HepG2 (cell line): ENCODE measurements around the gene ERC1. TPM values are rescaled to one million over a fixed set of nuclear protein-coding genes. Genes with fewer than 3 reads are reported as not detected.
"Not testable (repeated sequence)": the region's sequence is repeated elsewhere in the genome, so short reads cannot be mapped to it uniquely, and the experiment has no call there.

Source experiments
- ATAC-seq: fragments of 200-7000 bp; cut with Tn5 transposase; 3 replicates; pipeline ENCODE4 v1.9.1; 2020; ENCODE audit warnings: mild to moderate bottlenecking, moderate library complexity
- BruUV-seq: library from RNA; stranded (reverse); fragments of 400-500 nt; replicated peaks from 2 replicates; lab custom pipeline; 2021; lab: Mats Ljungman, UMichigan
- CTCF ChIA-PET: fragments of 300-600 bp; formaldehyde crosslinking; extraction: SDS; loops from one replicate; lab custom pipeline; 2021; ENCODE audit warnings: low total read pairs, inconsistent platforms, low intra/inter-chr PET ratio; lab: Yijun Ruan, JAX
- POLR2A ChIA-PET: fragments of 350-600 bp; sonication (Branson Sonifier 250); formaldehyde crosslinking; loops from one replicate; lab custom pipeline; 2020; ENCODE audit warnings: antibody characterized with exemption, inconsistent platforms; lab: Yijun Ruan, JAX
- DNase-seq: peaks from one replicate; pipeline ENCODE4 v3.0.0-alpha.2; 2015; ENCODE audit warnings: low spot score
- FAIRE-seq: peaks from 3 replicates; lab custom pipeline; 2011; peaks lifted over from hg19 to GRCh38; lab: Jason Lieb, UNC
- H2AFZ ChIP-seq: one replicate; pipeline ENCODE4 v1.6.1; 2011; ENCODE audit warnings: low read length, inconsistent platforms
- H3K27ac ChIP-seq: fragments of 300-600 bp; 3 replicates; pipeline ENCODE4 v1.8.0; 2011; ENCODE audit warnings: mixed run types, mild to moderate bottlenecking, mixed read lengths, low read length, inconsistent platforms; ENCODE audit not compliant: insufficient read depth; ENCODE audit errors: extremely low read length
- H3K27me3 ChIP-seq, 2 experiments: fragments of 200-600 bp in 1 of 2; 2 replicates in 1 of 2; 3 replicates in 1 of 2; pipeline versions ENCODE4 v1.6.0 to v1.8.0; 2011; ENCODE audit warnings: low read length in 2 of 2, mild to moderate bottlenecking in 2 of 2, moderate library complexity in 2 of 2, inconsistent platforms in 1 of 2; ENCODE audit not compliant: insufficient read depth in 2 of 2, control insufficient read depth in 1 of 2
- H3K36me3 ChIP-seq, 2 experiments: fragments of 200-600 bp in 1 of 2; replicated peaks in 1 of 2; 2 replicates in 1 of 2; 3 replicates in 1 of 2; pipeline versions ENCODE4 v1.5.1 to v1.8.0; 2011; ENCODE audit warnings: low read length in 2 of 2, inconsistent platforms in 1 of 2; ENCODE audit not compliant: insufficient read depth in 2 of 2, control insufficient read depth in 1 of 2
- H3K4me1 ChIP-seq: 2 replicates; pipeline ENCODE4 v1.5.1; 2012; ENCODE audit warnings: low read length, inconsistent platforms; ENCODE audit not compliant: insufficient read depth
- H3K4me2 ChIP-seq: 2 replicates; pipeline ENCODE4 v1.6.0; 2011; ENCODE audit warnings: low read depth, low read length, inconsistent platforms
- H3K4me3 ChIP-seq, 3 experiments: fragments of 200-600 bp in 1 of 3; sonication (generic), shearing (Covaris generic) in 1 of 3; replicated peaks in 1 of 3; 2 replicates each; pipeline ENCODE4 v1.5.1; 2011 to 2016; ENCODE audit warnings: low read length in 3 of 3, inconsistent platforms in 2 of 3, low read depth in 2 of 3, mild to moderate bottlenecking in 2 of 3, control low read depth in 1 of 3, mixed read lengths in 1 of 3; ENCODE audit not compliant: insufficient read depth in 1 of 3
- H3K79me2 ChIP-seq: one replicate; pipeline ENCODE4 v1.6.1; 2011; ENCODE audit warnings: low read length, inconsistent platforms; ENCODE audit not compliant: insufficient read depth
- H3K9ac ChIP-seq: 2 replicates; pipeline ENCODE4 v1.6.0; 2011; ENCODE audit warnings: mild to moderate bottlenecking, low read depth, low read length, inconsistent platforms; ENCODE audit not compliant: insufficient read depth
- H3K9me3 ChIP-seq: 2 replicates; pipeline ENCODE4 v1.5.1; 2012; ENCODE audit warnings: mild to moderate bottlenecking, low read length
- H4K20me1 ChIP-seq: 2 replicates; pipeline ENCODE4 v1.6.0; 2011; ENCODE audit warnings: inconsistent platforms, mild to moderate bottlenecking, low read length, moderate library complexity; ENCODE audit not compliant: insufficient read depth
- ATF6 ChIP-seq: sonication (generic); formaldehyde crosslinking; conservative IDR thresholded peaks from 2 replicates; pipeline ENCODE4 v1.4.0; 2020; ENCODE audit warnings: missing genetic modification reagents
- CBFB ChIP-seq: sonication (generic); formaldehyde crosslinking; IDR thresholded peaks from 2 replicates; pipeline ENCODE4 v1.4.0; 2020; ENCODE audit warnings: missing genetic modification reagents
- CSRNP1 ChIP-seq: sonication (generic); formaldehyde crosslinking; IDR thresholded peaks from 2 replicates; pipeline ENCODE4 v1.8.1; 2023; ENCODE audit warnings: mild to moderate bottlenecking, missing genetic modification reagents
- ELF4 ChIP-seq: sonication (generic); formaldehyde crosslinking; IDR thresholded peaks from 2 replicates; pipeline ENCODE4 v1.5.0; 2020; ENCODE audit warnings: missing genetic modification reagents, mild to moderate bottlenecking, moderate library complexity, borderline replicate concordance
- PRPF4 ChIP-seq: fragments of 200-400 bp; formaldehyde crosslinking; IDR thresholded peaks from 2 replicates; pipeline ENCODE4 v1.6.1; 2016; ENCODE audit warnings: low read length, low read depth; ENCODE audit not compliant: poor library complexity, severe bottlenecking
- SMAD9 ChIP-seq: sonication (generic); formaldehyde crosslinking; IDR thresholded peaks from 2 replicates; pipeline ENCODE4 v1.5.1; 2020; ENCODE audit warnings: mild to moderate bottlenecking, missing genetic modification reagents
- ZBTB7A ChIP-seq: sonication (generic); formaldehyde crosslinking; IDR thresholded peaks from 2 replicates; pipeline ENCODE4 v1.8.0; 2022; ENCODE audit warnings: mild to moderate bottlenecking, missing genetic modification reagents
- ZNF160 ChIP-seq: sonication (generic); formaldehyde crosslinking; IDR thresholded peaks from 2 replicates; pipeline ENCODE4 v1.8.0; 2022; ENCODE audit warnings: mild to moderate bottlenecking, inconsistent platforms, missing genetic modification reagents
- ZNF784 ChIP-seq: sonication (generic); formaldehyde crosslinking; IDR thresholded peaks from 2 replicates; pipeline ENCODE4 v1.5.1; 2020; ENCODE audit warnings: missing genetic modification reagents, mild to moderate bottlenecking, borderline replicate concordance
- WGBS: methylation state at CpG from one replicate; pipeline ENCODE4 v1.1.6; 2017; ENCODE audit warnings: low lambda C conversion rate; 5-methylcytosine and 5-hydroxymethylcytosine counted together
- in situ Hi-C: cut with HindIII; loops from 2 replicates; pipeline ENCODE4 v1.10.0; 2017; ENCODE audit warnings: low pct_unique_long_range_greater_than_20kb; ENCODE audit not compliant: extremely low pct_ligation_motif_present
- intact Hi-C: fragments of 100-400 bp; cut with micrococcal nuclease; formaldehyde crosslinking; loops from one replicate; pipeline ENCODE4 v1.10.0; 2022; ENCODE audit not compliant: unreplicated experiment
- polyA plus RNA-seq, 8 experiments: library from polyadenylated mRNA; depleted of rRNA in 3 of 8; stranded (reverse) in 7 of 8; unstranded in 1 of 8; fragments of >200 nt; fragmentation: Illumina TruSeq in 4 of 8; extraction: Trizol in 4 of 8; gene quantifications; 2 replicates each; pipeline versions ENCODE4 v1.2.1 to v1.2.3, GENCODE V29; 2011 to 2016; ENCODE audit warnings: low read depth in 4 of 8, missing spikeins in 1 of 8, mixed read lengths in 1 of 8; ENCODE audit not compliant: insufficient read depth in 1 of 8
- total RNA-seq, 5 experiments: library from RNA; depleted of rRNA; stranded (reverse); fragments of >200 nt; fragmentation: Illumina TruSeq; extraction: Trizol; gene quantifications; 2 replicates each; pipeline ENCODE4 v1.2.3, GENCODE V29; 2016; ENCODE audit warnings: low read depth in 1 of 5

The ERC1 gene
- total and polyA plus RNA-seq, 2 of the 13 experiments (the other 11 are each of a cell fraction or from before 2014, with no cell fraction given), result 6.1 to 12.4 TPM

- Histone ChIP-seq H3K36me3 (no peaks in the 10 kb centered on the region; a peak in 1 of 5 replicates), H3K27ac (no peak overlapping the region), H3K4me1 (no peaks in the 10 kb centered on the region), H3K27me3 (no peaks in the 10 kb centered on the region), H4K20me1 (no peaks in the 10 kb centered on the region), H3K4me2 (no peak overlapping the region), H3K4me3 (no peak overlapping the region), H2AFZ (no peak overlapping the region), H3K9me3 (no peaks in the 10 kb centered on the region), H3K9ac (no peak overlapping the region), H3K79me2 (no peaks in the 10 kb centered on the region)
- DNase-seq (no peak), FAIRE-seq (no peak), ATAC-seq (no peak)
- ChIA-PET CTCF (no interaction called here), POLR2A (interaction anchor here (0.6 kb wide), 1 partner anchor 1020 kb away, joined by 3 read pairs; no protein-coding TSS in a partner anchor)
- intact Hi-C loops, result no loop called here
- BruUV-seq, result no TSS peak
- WGBS, result 95% methylated on average over 4 of the region's 4 CpGs
- in situ Hi-C loops, result no loop called here
- TF ChIP-seq ZNF784 (CRISPR knock-in tag) (no peak), ZNF160 (CRISPR knock-in tag) (no peak), ATF6 (CRISPR knock-in tag) (no peak), ELF4 (CRISPR knock-in tag) (no peak), CBFB (CRISPR knock-in tag) (no peak), CSRNP1 (CRISPR knock-in tag) (no peak), PRPF4 (no peak), ZBTB7A (CRISPR knock-in tag) (no peak), SMAD9 (no peak)
Measured at GRCh38 chr12:1207276-1207675, 216.3 kb downstream of the ERC1 start.

- CTCF ChIA-PET, H3K9ac ChIP-seq, H3K4me1 ChIP-seq, DNase-seq, BruUV-seq, in situ Hi-C loops, H3K27me3 ChIP-seq, H3K9me3 ChIP-seq, H3K4me3 ChIP-seq, H2AFZ ChIP-seq, intact Hi-C loops, H3K27ac ChIP-seq, H3K79me2 ChIP-seq, H3K36me3 ChIP-seq, POLR2A ChIA-PET, H3K4me2 ChIP-seq, ATAC-seq, FAIRE-seq, H4K20me1 ChIP-seq: not testable (repeated sequence)
- 95% methylated on average over 5 of the region's 5 CpGs for WGBS
Measured at GRCh38 chr12:1208719-1209118, 217.7 kb downstream of the ERC1 start.
